Neural progenitor cell (in vitro differentiated cells): ENCODE measurements around the gene CACNA2D4.

Source experiments
- EZH2 ChIP-seq: fragments of 200-600 bp; sonication (generic); IDR thresholded peaks from 2 replicates; pipeline ENCODE4 v1.6.1; 2017; ENCODE audit warnings: antibody characterized with exemption, mild to moderate bottlenecking, moderate library complexity
- TF ChIP-seq, protein P1 (sequence below): fragments of 200-600 bp; sonication (generic); IDR thresholded peaks from 2 replicates; pipeline ENCODE4 v1.5.1; 2017; ENCODE audit warnings: antibody characterized with exemption, mild to moderate bottlenecking

DNA sequence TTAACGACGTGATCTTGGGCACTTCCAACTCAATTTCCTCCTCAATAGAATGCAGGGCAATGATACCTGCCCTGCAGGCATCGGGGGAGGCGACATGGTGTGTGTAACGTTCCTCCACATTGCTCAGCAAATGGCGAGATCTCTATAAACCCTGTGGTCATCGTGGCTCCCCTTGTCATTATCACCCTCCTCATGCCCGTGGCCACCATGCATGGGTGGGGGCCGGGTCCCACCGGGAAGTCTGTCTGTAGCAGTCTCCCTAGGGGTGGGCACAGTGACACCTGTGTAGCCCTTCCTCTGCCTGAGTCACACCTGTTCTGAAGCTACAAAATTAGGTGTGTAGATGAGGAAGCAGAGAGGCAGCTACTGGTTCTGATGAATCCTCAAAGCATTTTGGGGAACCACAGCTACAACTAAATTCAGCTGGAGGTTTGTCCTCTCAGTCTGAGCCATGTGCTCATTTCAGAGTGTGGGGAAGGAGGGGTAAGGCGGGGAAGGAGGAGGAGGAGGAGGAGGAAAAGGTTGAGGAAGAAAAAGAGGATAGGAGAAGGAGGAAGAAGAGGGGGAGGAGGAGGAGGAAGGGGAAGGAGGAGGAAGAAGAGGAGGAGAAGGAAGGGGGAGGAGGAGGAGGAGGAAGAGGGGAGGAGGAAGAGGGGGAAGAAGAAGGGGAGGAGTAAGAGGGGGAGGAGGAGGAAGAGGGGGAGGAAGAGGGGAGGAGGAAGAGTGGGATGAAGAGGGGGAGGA lies 11.0 kb upstream of the CACNA2D4 start:
- TF ChIP-seq, protein P1, sequence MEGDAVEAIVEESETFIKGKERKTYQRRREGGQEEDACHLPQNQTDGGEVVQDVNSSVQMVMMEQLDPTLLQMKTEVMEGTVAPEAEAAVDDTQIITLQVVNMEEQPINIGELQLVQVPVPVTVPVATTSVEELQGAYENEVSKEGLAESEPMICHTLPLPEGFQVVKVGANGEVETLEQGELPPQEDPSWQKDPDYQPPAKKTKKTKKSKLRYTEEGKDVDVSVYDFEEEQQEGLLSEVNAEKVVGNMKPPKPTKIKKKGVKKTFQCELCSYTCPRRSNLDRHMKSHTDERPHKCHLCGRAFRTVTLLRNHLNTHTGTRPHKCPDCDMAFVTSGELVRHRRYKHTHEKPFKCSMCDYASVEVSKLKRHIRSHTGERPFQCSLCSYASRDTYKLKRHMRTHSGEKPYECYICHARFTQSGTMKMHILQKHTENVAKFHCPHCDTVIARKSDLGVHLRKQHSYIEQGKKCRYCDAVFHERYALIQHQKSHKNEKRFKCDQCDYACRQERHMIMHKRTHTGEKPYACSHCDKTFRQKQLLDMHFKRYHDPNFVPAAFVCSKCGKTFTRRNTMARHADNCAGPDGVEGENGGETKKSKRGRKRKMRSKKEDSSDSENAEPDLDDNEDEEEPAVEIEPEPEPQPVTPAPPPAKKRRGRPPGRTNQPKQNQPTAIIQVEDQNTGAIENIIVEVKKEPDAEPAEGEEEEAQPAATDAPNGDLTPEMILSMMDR, result no peak
- TF ChIP-seq EZH2, result no peak
